ENCODE data around the gene IQGAP1. TPM values are rescaled to one million over a fixed set of nuclear protein-coding genes. Genes with fewer than 3 reads are reported as not detected.

The IQGAP1 gene
- total and polyA plus RNA-seq, 2 of the 4 experiments (the other 2 are of a cell fraction): 87.5 to 207 TPM

DNA sequence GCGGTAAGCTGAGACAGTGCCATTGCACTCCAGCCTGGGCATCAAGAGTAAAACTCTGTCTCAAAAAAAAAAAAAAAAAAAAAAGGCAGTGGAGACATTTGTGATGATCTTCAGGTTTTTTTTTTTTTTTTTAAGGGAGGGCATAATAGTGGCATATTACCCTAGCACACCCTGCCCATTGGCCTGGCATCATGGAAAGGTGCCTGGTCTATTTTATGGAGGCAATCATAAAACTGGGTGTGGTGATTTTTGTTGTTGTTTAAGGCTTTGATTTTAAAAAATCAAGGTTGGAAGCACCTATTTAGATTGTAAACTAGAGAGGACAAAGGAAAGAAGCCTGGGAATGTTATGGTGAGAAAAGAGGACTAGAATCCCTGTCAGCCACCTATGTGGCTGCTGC lies 6.0 kb downstream of the IQGAP1 start:
- peaks cover 5% of the 10 kb centered on the region for H3K4me1 ChIP-seq (ENCODE audit: control insufficient read depth, insufficient read depth, low read length)
- DNase-seq (no peak), ATAC-seq (ENCODE audit: low read depth) (no peak)
- no peak overlapping the region for H2BK120ac ChIP-seq (ENCODE audit: low read depth, low read length)
- H2AFZ ChIP-seq (replicated peaks; ENCODE audit: low read length, poor library complexity): no peak overlapping the region
- in situ Hi-C loops (cut with MboI; ENCODE audit: low sequenced_read_pairs): no loop called here
- H3K9ac ChIP-seq (ENCODE audit: low read depth, low read length): no peak overlapping the region
- H4K5ac ChIP-seq (ENCODE audit: low read depth, low read length): peak overlapping the region; percentile 36; the same call in 1 of the 2 replicates
- H3K4ac ChIP-seq (ENCODE audit: low read depth, low read length): no peak overlapping the region
- peaks cover 15 to 65% of the 10 kb centered on the region in 2 experiments for H3K79me1 ChIP-seq (ENCODE audit: low read depth in 1 of 2, low read length in 2 of 2)
- no peak overlapping the region for H4K8ac ChIP-seq (ENCODE audit: low read depth in 2 of 2, low read length in 2 of 2)
- H2BK5ac ChIP-seq (ENCODE audit: low read depth, low read length, poor library complexity, severe bottlenecking): no peak overlapping the region
- no CpG with 5 or more reads among the region's 1 CpG for WGBS, 2 experiments (ENCODE audit: extremely low coverage in 2 of 2, insufficient read length in 1 of 2)
- H4K91ac ChIP-seq (ENCODE audit: insufficient read depth, low read depth, low read length): no peak overlapping the region
- POLR2A ChIA-PET (ENCODE audit: unreplicated experiment): no interaction called here
- H2AK9ac ChIP-seq (replicated peaks; ENCODE audit: low read depth, low read length, poor library complexity): no peak overlapping the region
- no peak overlapping the region for H3K14ac ChIP-seq (replicated peaks; ENCODE audit: low read depth, low read length)
- peaks cover 17% of the 10 kb centered on the region for H3K9me1 ChIP-seq (ENCODE audit: insufficient read depth, low read length)
- H3K4me2 ChIP-seq (ENCODE audit: low read depth, low read length): no peak overlapping the region
- peaks cover 13% of the 10 kb centered on the region for H3K36me3 ChIP-seq (ENCODE audit: control insufficient read depth, insufficient read depth, low read length)
- H2BK15ac ChIP-seq (ENCODE audit: low read depth, low read length): no peak overlapping the region
- no peak overlapping the region for H2BK20ac ChIP-seq (ENCODE audit: low read depth, low read length)
- H4K20me1 ChIP-seq (ENCODE audit: insufficient read depth, low read length): peaks cover 74% of the 10 kb centered on the region
- H3K56ac ChIP-seq (ENCODE audit: extremely low read depth, insufficient read depth, low read length): no peak overlapping the region
- no peaks in the 10 kb centered on the region for H3K9me3 ChIP-seq (ENCODE audit: control insufficient read depth, insufficient read depth, low read length)
- no peak overlapping the region for H3K23ac ChIP-seq (ENCODE audit: low read depth, low read length)
- TF ChIP-seq MAZ (IDR thresholded peaks at IDR 0.05; ENCODE audit: borderline replicate concordance, low read depth, low read length) (no peak), FOS (IDR thresholded peaks at IDR 0.05; ENCODE audit: low read depth, low read length) (no peak), NFE2L2 (IDR thresholded peaks at IDR 0.05; ENCODE audit: low read depth, low read length) (no peak), MAFK (IDR thresholded peaks at IDR 0.05; ENCODE audit: low read depth, low read length) (no peak), MXI1 (IDR thresholded peaks at IDR 0.05; ENCODE audit: borderline replicate concordance, low read depth, low read length) (no peak), SMC3 (IDR thresholded peaks at IDR 0.05; ENCODE audit: low read depth, low read length) (no peak), RFX5 (IDR thresholded peaks at IDR 0.05; ENCODE audit: low read depth, low read length) (no peak), CEBPB (IDR thresholded peaks at IDR 0.05; ENCODE audit: low read depth, low read length) (no peak)
- TF ChIP-seq, protein P1, sequence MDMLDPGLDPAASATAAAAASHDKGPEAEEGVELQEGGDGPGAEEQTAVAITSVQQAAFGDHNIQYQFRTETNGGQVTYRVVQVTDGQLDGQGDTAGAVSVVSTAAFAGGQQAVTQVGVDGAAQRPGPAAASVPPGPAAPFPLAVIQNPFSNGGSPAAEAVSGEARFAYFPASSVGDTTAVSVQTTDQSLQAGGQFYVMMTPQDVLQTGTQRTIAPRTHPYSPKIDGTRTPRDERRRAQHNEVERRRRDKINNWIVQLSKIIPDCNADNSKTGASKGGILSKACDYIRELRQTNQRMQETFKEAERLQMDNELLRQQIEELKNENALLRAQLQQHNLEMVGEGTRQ (IDR thresholded peaks at IDR 0.05; ENCODE audit: low read depth, low read length): no peak
- TF ChIP-seq, protein P2, sequence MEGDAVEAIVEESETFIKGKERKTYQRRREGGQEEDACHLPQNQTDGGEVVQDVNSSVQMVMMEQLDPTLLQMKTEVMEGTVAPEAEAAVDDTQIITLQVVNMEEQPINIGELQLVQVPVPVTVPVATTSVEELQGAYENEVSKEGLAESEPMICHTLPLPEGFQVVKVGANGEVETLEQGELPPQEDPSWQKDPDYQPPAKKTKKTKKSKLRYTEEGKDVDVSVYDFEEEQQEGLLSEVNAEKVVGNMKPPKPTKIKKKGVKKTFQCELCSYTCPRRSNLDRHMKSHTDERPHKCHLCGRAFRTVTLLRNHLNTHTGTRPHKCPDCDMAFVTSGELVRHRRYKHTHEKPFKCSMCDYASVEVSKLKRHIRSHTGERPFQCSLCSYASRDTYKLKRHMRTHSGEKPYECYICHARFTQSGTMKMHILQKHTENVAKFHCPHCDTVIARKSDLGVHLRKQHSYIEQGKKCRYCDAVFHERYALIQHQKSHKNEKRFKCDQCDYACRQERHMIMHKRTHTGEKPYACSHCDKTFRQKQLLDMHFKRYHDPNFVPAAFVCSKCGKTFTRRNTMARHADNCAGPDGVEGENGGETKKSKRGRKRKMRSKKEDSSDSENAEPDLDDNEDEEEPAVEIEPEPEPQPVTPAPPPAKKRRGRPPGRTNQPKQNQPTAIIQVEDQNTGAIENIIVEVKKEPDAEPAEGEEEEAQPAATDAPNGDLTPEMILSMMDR (conservative IDR thresholded peaks at IDR 0.05; ENCODE audit: low read depth, low read length): no peak
- no peak overlapping the region for H3K18ac ChIP-seq (ENCODE audit: low read depth, low read length)
- H3K27me3 ChIP-seq (ENCODE audit: control insufficient read depth, insufficient read depth, low read length): no peaks in the 10 kb centered on the region
- no peak overlapping the region for H3K27ac ChIP-seq (ENCODE audit: insufficient read depth, low read length)
- no peak overlapping the region for H3K4me3 ChIP-seq (ENCODE audit: insufficient read depth, low read depth, low read length)
- CTCF ChIA-PET: interaction anchor here (0.6 kb wide), 1 partner anchor 1147 kb away, joined by 3 read pairs; no protein-coding TSS in a partner anchor
- intact Hi-C loops (cut with micrococcal nuclease): no loop called here
- no peak overlapping the region; the same call in 1 of the 2 replicates for H2AK5ac ChIP-seq (ENCODE audit: low read depth, low read length)
- dilution Hi-C loops (cut with HindIII; ENCODE audit: low sequenced_read_pairs, unreplicated experiment): no loop called here
- BruUV-seq (replicated peaks): no TSS peak
